Kidney glomerular epithelial cell (primary cell): ENCODE measurements around the gene PCDHGB3.
"Not testable (repeated sequence)": the region's sequence is repeated elsewhere in the genome, so short reads cannot be mapped to it uniquely, and the experiment has no call there.

Experiments used
- DNase-seq: peaks from one replicate; lab custom pipeline; 2025; lab: John Stamatoyannopoulos, UW

The PCDHGB3 gene

GRCh38 chr5:141369994-141370848 is at the start of gene PCDHGB3:
TSS of gene PCDHGB3 (plus strand) at chr5:141370242. CDS start at chr5:141370395, 153 bp downstream.
- DNase-seq = no peak

- no peak for DNase-seq
Observed at GRCh38 chr5:141322261-141322660, 47.8 kb upstream of the PCDHGB3 start.

- DNase-seq = peak; percentile 55
Observed at GRCh38 chr5:141326088-141326854, 43.8 kb upstream of the PCDHGB3 start.

- no peak for DNase-seq
Observed at GRCh38 chr5:141328231-141328630, 41.8 kb upstream of the PCDHGB3 start.

GRCh38 chr5:141330299-141331080 is 39.6 kb upstream of the PCDHGB3 start, which contains the start of gene PCDHGA1:
TSS of gene PCDHGA1 (plus strand) at chr5:141330514.
- DNase-seq = peak; percentile 14

GRCh38 chr5:141332571-141332970 is 37.5 kb upstream of the PCDHGB3 start:
- not testable (repeated sequence) for DNase-seq

GRCh38 chr5:141338538-141339306 is 31.3 kb upstream of the PCDHGB3 start, which contains the start of gene PCDHGA2:
TSS of gene PCDHGA2 (plus strand) at chr5:141338760.
- DNase-seq = peak; percentile 4

- DNase-seq = not testable (repeated sequence)
Observed at GRCh38 chr5:141340781-141341354, 29.2 kb upstream of the PCDHGB3 start.

GRCh38 chr5:141342773-141343172 is 27.3 kb upstream of the PCDHGB3 start:
- DNase-seq = no peak

GRCh38 chr5:141343242-141343952 is 26.6 kb upstream of the PCDHGB3 start, which contains the start of gene PCDHGA3:
TSS of gene PCDHGA3 (plus strand) at chr5:141343829. CDS start at chr5:141344034, 205 bp downstream.
- DNase-seq = no peak

- no peak for DNase-seq
Observed at GRCh38 chr5:141343953-141344463, 26.0 kb upstream of the PCDHGB3 start.

- no peak for DNase-seq
Observed at GRCh38 chr5:141345327-141345726, 24.7 kb upstream of the PCDHGB3 start.

GRCh38 chr5:141346017-141346416 is 24.0 kb upstream of the PCDHGB3 start:
- not testable (repeated sequence) for DNase-seq

- no peak for DNase-seq
Observed at GRCh38 chr5:141349917-141350619, 20.0 kb upstream of the PCDHGB3 start, which contains the start of gene PCDHGB1. TSS of gene PCDHGB1 (plus strand) at chr5:141350099. CDS start at chr5:141350261, 162 bp downstream.

GRCh38 chr5:141351591-141351990 is 18.5 kb upstream of the PCDHGB3 start:
- DNase-seq = no peak

GRCh38 chr5:141354900-141355469 is 15.1 kb upstream of the PCDHGB3 start, which contains the start of gene PCDHGA4:
TSS of gene PCDHGA4 (plus strand) at chr5:141355021. CDS start at chr5:141355108, 87 bp downstream.
- no peak for DNase-seq

- DNase-seq = no peak
Observed at GRCh38 chr5:141355641-141356040, 14.4 kb upstream of the PCDHGB3 start.

GRCh38 chr5:141356133-141356532 is 13.9 kb upstream of the PCDHGB3 start:
- no peak for DNase-seq

- no peak for DNase-seq
Observed at GRCh38 chr5:141356950-141357349, 13.1 kb upstream of the PCDHGB3 start.
